Activated T-cell treated with anti-CD3 and anti-CD28 coated beads, Interleukin-2, amount 50 U/mL, for 1 hour (primary cell): ENCODE measurements around the gene MYT1.
"Not testable (repeated sequence)": the region's sequence is repeated elsewhere in the genome, so short reads cannot be mapped to it uniquely, and the experiment has no call there.

Source experiments
- DNase-seq: peaks from one replicate; pipeline ENCODE4 v3.0.0-alpha.2; 2020

Gene MYT1

GRCh38 chr20:64220420-64220819, 56.2 kb downstream of the MYT1 start:
- DNase-seq = no peak

GRCh38 chr20:64220891-64221527, 56.8 kb downstream of the MYT1 start:
- DNase-seq = no peak

DNA sequence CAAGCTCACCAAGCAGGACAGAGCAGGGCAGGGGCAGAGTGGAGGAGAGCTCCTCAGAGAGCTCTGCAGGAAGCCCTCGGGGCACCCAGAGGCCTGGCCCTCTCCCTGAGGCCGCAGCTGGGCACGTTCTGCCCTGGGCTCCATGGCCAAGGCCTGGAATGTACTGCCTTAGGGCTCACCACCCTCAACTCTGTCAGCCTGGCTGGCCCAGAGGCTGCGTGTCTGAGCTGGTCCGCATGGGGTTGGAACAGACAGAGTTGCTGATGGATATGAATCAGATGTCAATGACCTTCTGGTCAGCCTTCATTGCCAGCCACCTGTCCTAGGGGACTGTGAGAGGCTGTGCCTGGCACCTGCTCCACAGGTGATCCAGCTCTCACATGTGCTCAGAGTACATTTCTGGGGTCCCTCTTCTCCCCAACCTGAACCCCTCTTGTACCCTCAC, 58.1 kb downstream of the MYT1 start:
- no peak for DNase-seq

DNA sequence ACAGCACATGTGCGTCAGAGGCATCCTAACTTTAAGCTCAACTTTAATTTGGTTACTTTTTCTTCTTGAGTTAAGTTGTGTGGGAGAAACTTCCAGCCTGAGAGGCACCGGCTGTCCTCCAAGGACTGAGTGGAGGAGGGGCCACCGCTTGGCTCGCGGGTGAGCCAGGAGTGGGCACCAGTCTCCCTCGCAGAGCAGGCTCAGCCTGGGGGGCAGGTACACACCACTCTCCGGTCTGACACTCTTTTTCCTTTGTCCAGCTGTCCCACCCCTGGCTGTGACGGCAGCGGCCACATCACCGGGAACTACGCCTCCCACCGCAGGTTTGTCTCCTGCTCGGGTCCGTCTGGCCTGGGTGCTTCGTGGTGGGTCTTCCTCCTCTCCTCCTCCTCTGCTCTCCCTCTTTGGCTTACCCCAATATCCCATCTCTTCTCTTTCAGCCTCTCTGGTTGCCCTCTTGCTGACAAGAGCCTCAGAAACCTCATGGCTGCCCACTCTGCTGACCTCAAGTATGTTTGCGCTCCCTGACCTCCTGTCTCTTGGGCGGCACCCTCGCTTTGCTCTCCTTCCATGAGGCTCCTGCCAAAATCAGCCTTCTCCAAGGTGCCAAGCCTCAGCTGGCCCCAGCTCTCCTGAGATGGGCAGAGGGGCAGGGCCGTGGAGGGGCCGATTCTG, 58.7 kb downstream of the MYT1 start:
- DNase-seq = no peak

DNA sequence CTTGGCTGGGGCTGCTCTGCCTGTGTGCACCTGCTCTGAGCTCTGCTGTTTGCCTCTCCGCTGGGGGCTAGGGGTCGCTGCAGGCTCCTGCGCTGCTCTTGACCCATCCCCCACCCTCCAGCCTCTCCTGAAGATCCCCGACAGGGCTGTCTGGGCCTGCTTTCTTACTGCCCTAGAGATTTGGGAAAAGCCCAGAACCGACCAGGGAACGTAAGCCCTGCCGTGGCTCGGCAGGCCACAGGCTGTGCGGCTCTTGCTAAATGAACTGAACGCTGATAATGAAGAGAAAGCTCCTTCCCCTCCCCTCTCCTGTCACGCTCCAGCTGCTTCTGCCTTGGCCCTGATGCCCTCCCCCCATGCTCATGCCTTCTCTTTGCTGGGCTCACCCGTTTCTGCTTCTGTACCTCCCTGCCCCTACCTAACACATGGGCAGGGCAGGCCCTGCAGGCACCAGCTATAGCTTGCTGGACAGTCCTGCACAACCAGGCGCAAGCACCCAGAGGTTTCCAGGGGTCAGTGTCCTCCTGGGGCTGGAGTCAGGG, 59.3 kb downstream of the MYT1 start:
- no peak for DNase-seq

GRCh38 chr20:64224351-64225170, 60.3 kb downstream of the MYT1 start:
- DNase-seq = no peak

DNA sequence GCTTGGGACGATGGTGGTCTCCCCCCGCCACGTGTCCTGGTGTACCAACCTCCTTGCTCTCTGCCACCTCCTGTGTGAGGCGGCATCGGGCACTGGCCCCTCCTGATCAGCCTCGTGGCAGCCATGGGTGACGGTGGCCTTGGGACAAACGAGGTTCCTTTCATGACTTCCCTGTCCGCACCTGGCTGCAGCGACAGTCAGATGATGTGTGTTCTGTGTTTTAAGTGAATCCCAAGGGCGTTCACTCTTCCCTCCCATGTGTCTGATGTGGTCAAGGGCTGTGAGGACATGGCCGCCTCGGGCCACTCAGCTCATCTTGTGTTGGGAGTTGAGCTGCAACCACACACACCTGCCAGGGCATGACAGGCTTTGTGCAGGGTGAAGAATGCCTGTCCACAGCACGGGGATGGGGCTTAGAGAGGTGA, 60.9 kb downstream of the MYT1 start:
- no peak for DNase-seq

DNA sequence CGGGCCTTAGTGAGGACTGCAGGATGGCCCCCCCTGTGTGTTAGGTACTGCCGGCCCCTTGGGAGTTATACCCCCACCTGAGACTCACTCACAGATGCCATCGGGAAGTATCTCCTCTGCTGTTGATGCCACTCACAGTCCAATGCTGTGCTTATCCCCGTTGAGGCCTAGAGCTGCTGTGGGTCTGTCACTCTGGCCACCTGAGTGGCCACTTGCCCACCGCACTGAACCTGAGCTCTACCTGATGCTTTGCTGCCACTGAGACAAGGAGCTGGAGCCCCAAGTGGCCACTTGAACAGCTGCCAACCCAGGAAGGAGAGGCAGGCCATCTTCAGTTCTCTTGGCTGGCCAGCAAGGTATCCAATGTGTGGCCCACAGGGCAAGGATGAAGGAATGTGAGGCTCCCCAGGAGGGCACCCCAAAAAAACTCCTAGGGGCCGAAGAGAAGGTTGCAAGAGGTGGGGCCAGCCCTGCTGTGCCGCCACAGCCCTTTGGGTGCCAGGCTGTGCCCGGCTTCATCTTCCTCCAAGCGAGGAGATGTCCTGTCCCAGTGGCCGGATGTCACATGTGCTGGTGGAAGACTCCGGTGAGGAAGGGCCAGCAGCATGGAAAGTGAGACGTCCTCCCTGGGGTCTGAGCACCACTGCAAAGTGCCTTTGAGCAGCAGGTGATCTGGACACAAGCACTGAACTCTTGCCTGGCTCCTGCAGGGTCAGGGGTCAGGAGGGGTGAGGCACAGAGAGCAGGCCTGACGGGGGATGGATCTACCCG, 61.8 kb downstream of the MYT1 start:
- no peak for DNase-seq

DNA sequence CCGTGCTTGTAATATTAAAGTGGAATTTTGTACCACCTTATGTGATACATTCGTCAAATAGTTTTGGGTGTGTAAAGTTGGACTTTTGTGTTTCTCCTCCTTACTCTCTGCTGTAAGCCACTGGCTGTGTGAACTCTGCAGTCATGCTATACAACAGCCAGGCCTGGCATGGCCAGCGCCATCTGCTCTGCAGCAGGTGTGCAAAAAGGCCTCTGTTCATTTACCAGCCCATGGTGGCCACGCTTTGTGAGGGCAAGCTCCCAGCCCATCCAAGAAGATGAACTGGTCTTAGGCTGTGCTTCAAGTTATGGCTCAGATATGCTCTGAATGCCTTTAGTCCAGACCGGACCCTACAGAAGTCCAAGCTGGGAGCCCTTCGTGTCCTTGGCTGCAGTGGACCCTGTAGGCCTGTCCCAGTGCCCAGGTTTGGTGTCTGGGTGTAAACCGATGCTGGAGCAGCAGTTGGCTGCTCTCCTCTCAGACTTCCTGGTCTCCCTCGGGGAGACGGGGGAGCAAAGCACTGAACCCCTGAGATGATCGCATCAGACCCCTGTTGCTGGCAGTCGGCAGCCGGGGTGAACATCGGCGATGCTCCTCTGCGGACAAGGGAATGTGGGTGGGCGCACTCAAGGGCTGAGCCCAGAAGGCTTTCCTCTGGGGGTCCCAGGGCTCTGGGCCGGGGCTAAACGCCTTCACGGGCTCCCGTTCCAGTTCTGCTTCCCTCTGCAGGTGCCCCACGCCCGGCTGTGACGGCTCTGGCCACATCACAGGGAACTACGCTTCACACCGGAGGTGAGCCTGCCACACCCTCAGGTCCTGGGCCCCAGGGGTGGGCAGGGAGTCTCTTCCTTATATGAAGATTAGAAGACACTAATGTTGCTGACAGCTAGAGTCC, 62.7 kb downstream of the MYT1 start:
- DNase-seq = no peak

DNA sequence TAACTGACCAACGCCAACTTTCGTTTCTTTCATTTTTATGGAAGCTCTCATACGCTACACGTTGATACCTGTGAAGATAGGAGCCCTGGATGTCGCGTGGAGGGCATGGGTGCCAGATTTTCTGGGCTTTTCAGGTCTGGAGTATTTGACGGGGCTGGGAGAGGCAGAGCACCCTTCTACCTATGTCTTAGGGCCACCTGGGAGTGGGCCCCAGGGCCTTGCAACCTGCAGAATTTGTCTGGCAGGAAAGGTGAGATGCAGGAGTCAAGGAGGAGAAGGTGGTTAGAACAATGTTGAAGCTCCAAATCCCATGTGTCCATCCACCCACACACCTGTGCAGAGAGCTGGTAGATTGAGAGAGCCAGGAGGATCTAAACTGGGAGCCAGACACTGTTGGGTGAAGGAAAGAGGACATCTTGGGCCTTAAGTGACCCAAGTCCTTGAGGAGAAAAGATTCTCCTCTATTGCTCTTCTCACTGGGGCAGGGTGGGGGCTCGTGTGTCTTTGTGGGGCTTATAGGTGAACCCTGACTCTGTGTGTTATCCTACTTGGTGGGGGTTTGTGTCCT, 63.9 kb downstream of the MYT1 start:
- no peak for DNase-seq

GRCh38 chr20:64228751-64229506, 64.7 kb downstream of the MYT1 start:
- DNase-seq = no peak

DNA sequence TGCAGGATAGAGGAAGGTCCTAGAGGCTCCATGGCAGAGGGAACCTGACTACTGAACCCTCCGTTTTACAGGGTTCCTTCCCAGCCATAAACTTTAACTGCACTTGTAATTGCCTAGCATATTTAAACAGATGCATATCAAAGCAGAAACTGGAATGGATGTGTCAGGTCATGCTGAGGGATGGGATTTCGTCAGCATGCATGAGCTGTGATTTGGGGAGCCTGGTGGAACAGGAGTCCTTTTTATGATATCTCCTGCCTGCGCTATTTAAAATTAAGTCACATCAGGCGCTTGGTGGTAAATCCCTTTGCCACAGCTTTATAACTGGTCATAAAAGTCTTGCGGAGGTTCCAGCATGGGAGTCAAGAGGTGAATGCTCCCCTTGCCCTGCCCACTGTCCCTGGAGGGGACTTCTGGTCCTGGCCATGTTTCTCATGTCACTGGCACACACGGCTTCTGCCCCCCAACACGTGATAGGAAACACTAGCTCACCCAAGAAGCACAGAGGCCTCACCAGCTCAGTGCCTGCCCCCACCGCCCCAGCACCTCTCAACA, 65.3 kb downstream of the MYT1 start:
- DNase-seq = no peak

DNA sequence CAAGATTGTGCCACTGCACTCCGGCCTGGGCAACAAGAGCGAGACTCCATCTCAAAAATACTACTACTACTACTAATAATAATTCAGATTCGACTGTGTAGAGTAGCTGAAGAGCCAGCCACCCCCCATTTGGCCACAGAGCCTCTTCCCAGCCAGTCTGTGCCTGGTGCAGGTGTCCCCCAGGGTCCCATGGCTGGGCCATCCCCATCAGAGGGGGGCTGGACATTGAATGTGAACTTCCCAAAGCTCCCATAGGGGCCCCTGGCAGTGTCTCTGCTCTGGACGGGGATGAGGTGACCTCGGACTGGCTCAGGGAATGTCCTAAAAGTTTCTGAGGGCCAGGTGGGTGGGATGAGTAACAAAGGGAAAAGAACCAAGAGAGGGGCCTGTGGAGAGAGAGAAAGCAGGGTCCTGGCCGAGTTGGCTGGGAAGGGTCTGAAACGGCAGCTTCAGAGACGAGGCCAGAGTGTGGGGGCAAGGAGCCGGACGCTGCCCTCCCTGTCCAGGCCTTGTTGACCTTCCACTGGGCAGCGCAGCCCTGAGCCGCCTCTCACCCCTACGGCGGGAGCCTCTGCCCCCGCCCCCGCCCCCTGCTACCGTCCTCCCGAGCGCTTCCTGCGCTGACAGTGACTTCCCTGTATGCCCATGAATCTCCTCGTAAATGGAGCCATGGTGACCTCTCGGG, 66.4 kb downstream of the MYT1 start:
- DNase-seq = no peak

GRCh38 chr20:64231621-64232550, 67.6 kb downstream of the MYT1 start:
- no peak for DNase-seq

GRCh38 chr20:64232794-64233193, 68.5 kb downstream of the MYT1 start:
- DNase-seq = no peak

GRCh38 chr20:64233725-64234124, 69.5 kb downstream of the MYT1 start:
- DNase-seq = no peak

GRCh38 chr20:64234291-64234791, 70.1 kb downstream of the MYT1 start:
- DNase-seq = no peak

- not testable (repeated sequence) for DNase-seq
Measured at GRCh38 chr20:64234921-64235565, 70.8 kb downstream of the MYT1 start.
